Endothelial cell of umbilical vein (primary cell): ENCODE data around the gene AGXT. TPM values are rescaled to one million over a fixed set of nuclear protein-coding genes. Genes with fewer than 3 reads are reported as not detected.
A peak's percentile ranks its signal among the peaks of the same experiment; 100 is the strongest.

Experiments
- BruUV-seq: library from RNA; stranded (reverse); fragments of 400-500 nt; replicated peaks from 2 replicates; lab custom pipeline; 2021; lab: Mats Ljungman, UMichigan
- CTCF ChIA-PET: fragments of 300-600, 350-600 bp; sonication (Branson Sonifier 250); formaldehyde crosslinking; loops from one replicate; lab custom pipeline; 2021; ENCODE audit warnings: antibody characterized with exemption, inconsistent platforms; lab: Charles Lee
- POLR2A ChIA-PET: fragments of 300-600, 350-600 bp; sonication (Branson Sonifier 250); formaldehyde crosslinking; loops from one replicate; lab custom pipeline; 2021; ENCODE audit warnings: antibody characterized with exemption, inconsistent platforms; lab: Charles Lee
- DNase-seq: peaks from one replicate; pipeline ENCODE4 v3.0.0-alpha.2; 2011; ENCODE audit warnings: low read depth, low spot score
- FAIRE-seq: peaks from 2 replicates; lab custom pipeline; 2011; peaks lifted over from hg19 to GRCh38; lab: Jason Lieb, UNC
- H2AFZ ChIP-seq: 2 replicates; pipeline ENCODE4 v1.6.0; 2012; ENCODE audit warnings: low read depth, low read length, control low read depth, inconsistent platforms
- H3K27ac ChIP-seq: 2 replicates; pipeline ENCODE4 v1.5.1; 2011; ENCODE audit warnings: low read depth, mild to moderate bottlenecking, control low read depth, low read length, moderate library complexity; ENCODE audit not compliant: insufficient read depth
- H3K27me3 ChIP-seq, 2 experiments: 2 replicates each; pipeline versions ENCODE4 v1.6.0 to v1.6.1; 2011; ENCODE audit warnings: low read length in 2 of 2, mixed read lengths in 1 of 2; ENCODE audit not compliant: control insufficient read depth in 2 of 2, insufficient read depth in 2 of 2
- H3K36me3 ChIP-seq, 2 experiments: 2 replicates in 1 of 2; 3 replicates in 1 of 2; pipeline ENCODE4 v1.5.1; 2011; ENCODE audit warnings: low read length in 2 of 2, mild to moderate bottlenecking in 1 of 2, moderate library complexity in 1 of 2; ENCODE audit not compliant: control insufficient read depth in 2 of 2, insufficient read depth in 2 of 2; ENCODE audit errors: extremely low read depth in 1 of 2
- H3K4me1 ChIP-seq: 3 replicates; pipeline ENCODE4 v1.5.1; 2011; ENCODE audit warnings: mild to moderate bottlenecking, low read length; ENCODE audit not compliant: control insufficient read depth, insufficient read depth; ENCODE audit errors: extremely low read depth
- H3K4me2 ChIP-seq: 2 replicates; pipeline ENCODE4 v1.6.1; 2011; ENCODE audit warnings: low read length, control low read depth, mixed read lengths; ENCODE audit not compliant: insufficient read depth
- H3K4me3 ChIP-seq, 3 experiments: fragments of 200-600 bp in 1 of 3; sonication (generic), shearing (Covaris generic) in 1 of 3; replicated peaks in 1 of 3; 2 replicates each; pipeline ENCODE4 v1.5.1; 2011 to 2016; ENCODE audit warnings: control low read depth in 3 of 3, low read length in 3 of 3, mild to moderate bottlenecking in 2 of 3, inconsistent platforms in 1 of 3, low read depth in 1 of 3, moderate library complexity in 1 of 3; ENCODE audit not compliant: insufficient read depth in 1 of 3
- H3K79me2 ChIP-seq: 2 replicates; pipeline ENCODE4 v1.6.0; 2012; ENCODE audit warnings: low read length, inconsistent platforms; ENCODE audit not compliant: control insufficient read depth, insufficient read depth
- H3K9ac ChIP-seq: replicated peaks from 2 replicates; pipeline ENCODE3; 2011; ENCODE audit warnings: low read length, control low read depth; ENCODE audit not compliant: insufficient read depth; ENCODE audit errors: extremely low read depth
- H3K9me1 ChIP-seq: replicated peaks from 3 replicates; pipeline ENCODE4 v1.6.0; 2011; ENCODE audit warnings: mild to moderate bottlenecking, low read length; ENCODE audit not compliant: control insufficient read depth, insufficient read depth; ENCODE audit errors: extremely low read depth
- H3K9me3 ChIP-seq: replicated peaks from 2 replicates; pipeline ENCODE4 v1.5.1; 2012; ENCODE audit warnings: low read length, inconsistent platforms; ENCODE audit not compliant: control insufficient read depth, insufficient read depth
- H4K20me1 ChIP-seq: replicated peaks from 2 replicates; pipeline ENCODE3; 2011; ENCODE audit warnings: mild to moderate bottlenecking, low read length; ENCODE audit not compliant: control insufficient read depth, insufficient read depth; ENCODE audit errors: extremely low read depth
- EZH2 ChIP-seq: IDR thresholded peaks from 2 replicates; pipeline ENCODE4 v1.6.1; 2012; ENCODE audit warnings: borderline replicate concordance, low read depth, mild to moderate bottlenecking, moderate library complexity, low read length, inconsistent platforms; ENCODE audit not compliant: severe bottlenecking
- FOS ChIP-seq: IDR thresholded peaks from 2 replicates; pipeline ENCODE4 v1.6.1; 2011; ENCODE audit warnings: mild to moderate bottlenecking, low read length, moderate library complexity, borderline replicate concordance; ENCODE audit not compliant: insufficient read depth
- JUN ChIP-seq: IDR thresholded peaks from 2 replicates; pipeline ENCODE4 v1.6.1; 2011; ENCODE audit warnings: borderline replicate concordance, low read depth; ENCODE audit not compliant: insufficient read length, insufficient read depth
- POLR2AphosphoS5 ChIP-seq: IDR thresholded peaks from 2 replicates; pipeline ENCODE4 v1.6.1; 2012; ENCODE audit warnings: low read depth, mild to moderate bottlenecking, control low read depth, low read length, moderate library complexity; ENCODE audit not compliant: insufficient read depth
- dilution Hi-C: fragments of 300-500 bp; cut with MboI; formaldehyde crosslinking; loops from one replicate; pipeline ENCODE4 v1.15.0; 2019; ENCODE audit warnings: low sequenced_read_pairs; ENCODE audit not compliant: extremely low pct_ligation_motif_present
- intact Hi-C: fragments of 100-400 bp; cut with micrococcal nuclease; formaldehyde crosslinking; loops from one replicate; pipeline ENCODE4 v1.10.0; 2022
- polyA plus RNA-seq, 4 experiments: library from polyadenylated mRNA; depleted of rRNA in 3 of 4; stranded (reverse) in 3 of 4; unstranded in 1 of 4; fragments of >200 nt; gene quantifications; 2 replicates each; pipeline versions ENCODE4 v1.2.1 to v1.2.3, GENCODE V29; 2011 to 2012; ENCODE audit warnings: missing spikeins in 1 of 4
- total RNA-seq: library from RNA; stranded (reverse); gene quantifications from 2 replicates; pipeline ENCODE4 v1.2.3, GENCODE V29; 2021

Gene AGXT
- total and polyA plus RNA-seq, 2 donors (not counting 3 experiments of a cell fraction or from before 2014, with no cell fraction given): not detected

DNA sequence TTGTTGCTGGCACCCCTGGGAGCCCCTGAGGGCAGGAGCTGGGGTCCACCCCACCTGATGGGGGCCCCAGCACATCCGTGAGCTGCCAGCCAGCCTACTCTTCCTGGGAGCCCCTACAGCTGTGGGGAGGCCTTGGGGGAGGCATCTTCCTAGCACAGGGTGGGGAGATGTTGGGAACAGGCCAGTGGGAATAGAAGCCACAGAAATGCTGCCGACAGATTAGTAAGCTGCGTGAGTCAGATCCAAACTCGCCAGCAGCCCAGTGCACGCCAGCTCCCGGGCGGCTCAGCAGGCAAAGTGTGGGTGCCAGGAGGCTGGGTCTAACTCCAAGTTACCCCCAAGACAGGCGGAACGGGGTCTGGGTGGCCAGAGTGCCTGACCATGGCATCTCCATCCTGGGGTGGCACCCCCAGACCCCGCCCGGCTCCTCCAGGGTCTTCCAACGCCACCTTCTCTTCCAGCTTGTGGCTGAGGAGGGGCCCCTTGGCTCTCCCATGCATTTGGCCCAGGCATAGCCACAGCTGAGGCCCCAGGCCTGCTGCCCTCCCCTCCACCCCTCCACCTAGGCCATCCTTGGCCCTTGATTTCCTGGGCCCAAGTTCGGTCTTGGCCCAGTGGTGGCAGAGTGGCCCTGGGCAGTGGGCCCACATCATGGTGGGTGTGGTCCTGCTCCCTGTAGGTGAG is 52.8 kb downstream of the AGXT start:
- no peaks in the 10 kb centered on the region for H3K9me1 ChIP-seq
- ChIA-PET POLR2A (no interaction called here), CTCF (no interaction called here)
- no peak for TF ChIP-seq POLR2AphosphoS5
- TF ChIP-seq FOS: peak; percentile 11
- H3K79me2 ChIP-seq: no peaks in the 10 kb centered on the region
- no peak overlapping the region for H3K4me2 ChIP-seq
- H3K9ac ChIP-seq: no peak overlapping the region
- intact Hi-C loops: no loop called here
- no peaks in the 10 kb centered on the region for H3K9me3 ChIP-seq
- no peaks in the 10 kb centered on the region for H3K36me3 ChIP-seq
- dilution Hi-C loops: no loop called here
- no peak for FAIRE-seq
- H3K27ac ChIP-seq: no peak overlapping the region
- no peaks in the 10 kb centered on the region for H3K4me1 ChIP-seq
- H2AFZ ChIP-seq: no peak overlapping the region
- H4K20me1 ChIP-seq: no peaks in the 10 kb centered on the region
- BruUV-seq: no TSS peak
- no peaks in the 10 kb centered on the region for H3K27me3 ChIP-seq
- no peak overlapping the region for H3K4me3 ChIP-seq
- DNase-seq: no peak

GRCh38 chr2:240921995-240922244 is 53.3 kb downstream of the AGXT start:
- H3K4me2 ChIP-seq: no peak overlapping the region
- no peaks in the 10 kb centered on the region for H4K20me1 ChIP-seq
- H3K79me2 ChIP-seq: no peaks in the 10 kb centered on the region
- H3K36me3 ChIP-seq: no peaks in the 10 kb centered on the region
- CTCF ChIA-PET: no interaction called here
- H3K9ac ChIP-seq: no peak overlapping the region
- no peak for FAIRE-seq
- H3K4me1 ChIP-seq: no peaks in the 10 kb centered on the region
- BruUV-seq: no TSS peak
- POLR2A ChIA-PET: no interaction called here
- H2AFZ ChIP-seq: no peak overlapping the region
- TF ChIP-seq JUN: no peak
- no peak for TF ChIP-seq FOS
- TF ChIP-seq EZH2: no peak
- H3K27me3 ChIP-seq: no peaks in the 10 kb centered on the region
- dilution Hi-C loops (no loop called here), intact Hi-C loops (no loop called here)
- DNase-seq: no peak
- no peak overlapping the region for H3K4me3 ChIP-seq
- no peaks in the 10 kb centered on the region for H3K9me3 ChIP-seq
- no peaks in the 10 kb centered on the region for H3K9me1 ChIP-seq
- no peak overlapping the region for H3K27ac ChIP-seq
